SK-N-MC (cell line): ENCODE measurements around the gene MIPEP.
A peak's percentile ranks its signal among the peaks of the same experiment; 100 is the strongest.

Experiments
- DNase-seq: peaks from one replicate; pipeline ENCODE4 v3.0.0-alpha.2; 2011; ENCODE audit warnings: low read depth, low spot score
- H3K27ac ChIP-seq: fragments of 200-600 bp; sonication (generic); 2 replicates; pipeline ENCODE4 v1.5.1; 2016; ENCODE audit warnings: mixed run types
- H3K36me3 ChIP-seq: fragments of 200-600 bp; sonication (generic); 2 replicates; pipeline ENCODE4 v1.6.1; 2017; ENCODE audit warnings: antibody characterized with exemption, low read length, mixed read lengths; ENCODE audit not compliant: insufficient read depth
- H3K4me3 ChIP-seq: fragments of 200-600 bp; sonication (generic); 2 replicates; pipeline ENCODE4 v1.5.1; 2016
- H3K9ac ChIP-seq: fragments of 200-600 bp; sonication (generic); 2 replicates; pipeline ENCODE4 v1.8.0; 2017; ENCODE audit warnings: mixed run types, mixed read lengths; ENCODE audit not compliant: insufficient read length
- H3K9me3 ChIP-seq: fragments of 200-600 bp; sonication (generic); 2 replicates; pipeline ENCODE4 v1.6.1; 2017; ENCODE audit warnings: low read depth, mild to moderate bottlenecking, antibody characterized with exemption, low read length, moderate library complexity, mixed read lengths
- EZH2 ChIP-seq: fragments of 200-600 bp; sonication (generic); IDR thresholded peaks from one replicate; pipeline ENCODE4 v1.6.1; 2017; ENCODE audit warnings: antibody characterized with exemption
- FOXP2 ChIP-seq: optimal IDR thresholded peaks from 2 replicates; pipeline ENCODE3; 2011; ENCODE audit warnings: mild to moderate bottlenecking, moderate library complexity; ENCODE audit not compliant: insufficient read depth; ENCODE audit errors: extremely low read length, control extremely low read depth
- POLR2AphosphoS5 ChIP-seq: IDR thresholded peaks from 2 replicates; pipeline ENCODE4 v1.6.1; 2012; ENCODE audit warnings: mild to moderate bottlenecking, low read depth, low read length, borderline replicate concordance

The MIPEP gene

GRCh38 chr13:23728807-23729206 lies 160.4 kb downstream of the MIPEP start:
- TF ChIP-seq POLR2AphosphoS5 = no peak
- TF ChIP-seq EZH2 = no peak
- no peak for TF ChIP-seq FOXP2
- no peak overlapping the region for H3K4me3 ChIP-seq
- H3K9me3 ChIP-seq = no peaks in the 10 kb centered on the region
- no peaks in the 10 kb centered on the region for H3K36me3 ChIP-seq
- H3K9ac ChIP-seq = no peak overlapping the region
- no peak overlapping the region for H3K27ac ChIP-seq
- no peak for DNase-seq

DNA sequence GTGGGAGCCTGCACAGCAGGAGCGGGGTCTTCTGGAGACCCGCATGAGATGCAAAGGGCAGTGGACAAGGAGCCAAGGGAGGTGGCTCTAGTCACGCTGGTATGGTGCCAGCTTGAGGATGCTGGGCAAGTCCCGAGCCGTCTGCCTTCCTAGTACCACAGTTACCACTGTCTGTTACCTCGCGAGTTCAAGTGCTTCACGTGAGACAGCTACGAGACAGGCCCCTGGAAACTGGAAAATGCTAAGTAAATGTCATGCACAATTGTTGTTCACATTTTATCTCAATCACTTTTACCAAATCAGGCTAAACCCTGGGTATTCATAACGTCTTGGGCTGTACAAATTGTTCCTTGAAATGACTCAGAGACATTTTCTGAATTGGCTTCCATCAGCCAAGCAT lies 163.3 kb downstream of the MIPEP start:
- DNase-seq = no peak
- TF ChIP-seq FOXP2 = no peak
- TF ChIP-seq POLR2AphosphoS5 = no peak
- no peak for TF ChIP-seq EZH2
- Histone ChIP-seq H3K4me3 (no peak overlapping the region), H3K9me3 (no peaks in the 10 kb centered on the region), H3K9ac (no peak overlapping the region), H3K36me3 (no peaks in the 10 kb centered on the region), H3K27ac (no peak overlapping the region)

DNA sequence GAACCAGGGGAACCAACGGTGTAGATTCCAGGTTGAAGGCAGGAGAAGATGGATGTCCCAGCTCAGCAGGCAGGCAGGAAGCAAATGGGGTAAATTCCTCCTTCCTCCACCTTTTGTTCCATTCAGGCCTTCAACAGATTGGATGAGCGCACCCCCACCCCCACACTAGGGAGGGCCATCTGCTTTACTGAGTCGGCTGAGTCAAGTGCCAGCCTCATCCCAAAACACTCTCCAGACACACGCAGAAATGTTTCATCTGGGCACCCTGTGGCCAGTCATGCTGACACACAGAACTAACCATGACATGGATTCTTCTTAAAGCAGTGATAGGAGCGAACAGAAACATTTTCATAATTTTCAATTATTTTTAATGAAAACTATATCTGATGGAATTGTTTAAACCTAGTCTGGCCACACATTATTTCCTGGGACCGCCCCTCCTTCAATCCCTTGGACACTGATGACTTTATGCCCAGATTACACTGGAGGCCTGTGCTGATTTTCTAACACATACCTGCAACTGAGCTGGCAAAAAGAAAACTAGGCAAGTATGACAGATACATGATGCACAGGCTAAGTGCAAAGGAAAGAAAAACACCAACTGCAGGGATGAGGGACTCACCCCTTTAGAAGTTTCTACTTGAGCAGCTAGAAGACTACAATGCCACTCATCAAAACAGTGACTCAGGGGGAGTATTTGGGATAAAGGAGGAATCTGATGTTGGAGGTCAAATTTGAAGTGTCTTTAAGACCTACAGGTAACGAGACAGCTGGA lies 164.8 kb downstream of the MIPEP start:
- H3K36me3 ChIP-seq = no peaks in the 10 kb centered on the region
- H3K9me3 ChIP-seq = no peaks in the 10 kb centered on the region
- no peak for DNase-seq
- TF ChIP-seq POLR2AphosphoS5 (no peak), EZH2 (no peak), FOXP2 (no peak)
- no peak overlapping the region for H3K4me3 ChIP-seq
- no peak overlapping the region for H3K27ac ChIP-seq
- no peak overlapping the region for H3K9ac ChIP-seq

DNA sequence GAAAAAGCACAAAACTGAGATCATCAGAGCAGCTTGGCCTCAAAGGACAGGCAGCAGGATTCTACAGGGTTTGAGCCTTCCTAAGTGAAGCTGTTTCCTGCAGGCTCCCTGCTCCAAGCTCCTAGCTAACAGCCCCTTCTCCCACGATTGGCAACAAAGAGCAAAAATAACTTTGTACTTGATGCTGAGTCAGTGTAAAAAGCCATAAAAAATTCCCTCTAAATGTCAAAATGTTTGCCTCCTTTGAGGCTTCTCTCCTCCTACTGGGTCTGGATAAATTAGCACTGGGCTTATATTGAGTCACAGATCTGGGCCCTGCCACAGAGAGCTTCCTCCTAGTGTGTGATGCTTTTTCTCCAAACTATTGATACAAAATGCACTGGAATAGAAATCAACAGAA lies 165.7 kb downstream of the MIPEP start:
- no peak overlapping the region for H3K4me3 ChIP-seq
- H3K27ac ChIP-seq = peak overlapping the region; percentile 69; the same call in 1 of the 2 replicates
- peak; percentile 14 for DNase-seq
- peak overlapping the region; percentile 39 for H3K9ac ChIP-seq
- H3K9me3 ChIP-seq = no peaks in the 10 kb centered on the region
- no peak for TF ChIP-seq POLR2AphosphoS5
- no peak for TF ChIP-seq EZH2
- H3K36me3 ChIP-seq = no peaks in the 10 kb centered on the region

GRCh38 chr13:23722726-23723453 lies 166.3 kb downstream of the MIPEP start:
- no peak overlapping the region for H3K4me3 ChIP-seq
- H3K9ac ChIP-seq = peak overlapping the region; percentile 39
- H3K9me3 ChIP-seq = no peaks in the 10 kb centered on the region
- H3K27ac ChIP-seq = peak overlapping the region; percentile 69; the same call in 1 of the 2 replicates
- no peak for DNase-seq
- TF ChIP-seq POLR2AphosphoS5 (no peak), FOXP2 (no peak), EZH2 (no peak)
- no peaks in the 10 kb centered on the region for H3K36me3 ChIP-seq

DNA sequence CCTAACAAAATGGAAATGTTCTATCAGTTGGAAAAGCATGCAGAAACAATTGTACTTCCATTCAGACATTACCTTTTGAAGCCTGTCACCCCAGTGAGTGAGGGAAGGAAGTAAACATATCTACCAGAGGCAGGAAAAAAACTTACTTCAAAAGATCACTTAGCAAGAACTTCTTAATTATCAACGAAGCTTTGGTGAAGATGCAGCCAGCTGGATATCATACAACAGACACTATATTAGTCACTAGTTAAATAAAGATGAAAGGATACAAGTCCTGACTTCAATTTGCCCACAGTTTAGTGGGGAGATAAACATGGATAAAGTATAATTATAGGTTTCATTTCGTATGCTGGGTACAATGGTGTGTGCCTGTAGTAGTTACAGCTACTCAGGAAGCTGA lies 170.2 kb downstream of the MIPEP start:
- Histone ChIP-seq H3K9me3 (no peaks in the 10 kb centered on the region), H3K4me3 (no peak overlapping the region), H3K9ac (no peak overlapping the region), H3K36me3 (no peaks in the 10 kb centered on the region), H3K27ac (no peak overlapping the region)
- DNase-seq = no peak
- TF ChIP-seq EZH2 = no peak
- no peak for TF ChIP-seq FOXP2
- no peak for TF ChIP-seq POLR2AphosphoS5

GRCh38 chr13:23716401-23716800 lies 172.8 kb downstream of the MIPEP start:
- no peak overlapping the region for H3K27ac ChIP-seq
- TF ChIP-seq EZH2 (no peak), FOXP2 (no peak), POLR2AphosphoS5 (no peak)

DNA sequence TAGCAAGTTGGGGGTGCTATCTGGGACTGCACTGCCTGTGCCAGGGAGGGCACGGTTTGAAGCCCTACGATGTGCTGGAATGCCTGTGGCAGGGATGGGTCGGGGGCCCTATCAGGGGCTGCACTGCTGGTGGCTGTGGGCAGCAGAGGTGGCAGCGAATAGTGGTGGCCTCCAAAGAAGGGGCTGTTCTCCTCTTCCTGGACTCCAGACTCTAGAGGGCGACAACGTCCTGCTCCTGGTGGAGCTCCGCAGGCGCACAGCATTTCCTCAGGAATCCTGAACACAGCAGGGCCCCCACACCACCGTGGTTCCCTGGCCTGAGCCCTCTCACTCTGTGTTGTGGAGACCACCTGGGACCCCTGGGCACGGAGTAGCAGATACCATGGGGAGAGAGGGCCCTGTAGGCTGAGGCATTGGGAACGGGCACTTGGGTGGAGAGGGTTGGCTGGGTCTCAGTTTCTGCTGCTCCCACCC lies 173.4 kb downstream of the MIPEP start:
- DNase-seq = no peak
- Histone ChIP-seq H3K9me3 (no peaks in the 10 kb centered on the region), H3K4me3 (no peak overlapping the region), H3K36me3 (no peaks in the 10 kb centered on the region), H3K9ac (no peak overlapping the region), H3K27ac (no peak overlapping the region)
- TF ChIP-seq FOXP2 = no peak
- TF ChIP-seq POLR2AphosphoS5 = no peak
- no peak for TF ChIP-seq EZH2

More at GRCh38 chr13:23716401-23716800, 172.8 kb downstream of the MIPEP start:
- no peaks in the 10 kb centered on the region for H3K36me3 ChIP-seq
- no peak overlapping the region for H3K4me3 ChIP-seq
- no peak for DNase-seq
- H3K9ac ChIP-seq = no peak overlapping the region
- no peaks in the 10 kb centered on the region for H3K9me3 ChIP-seq
